IMR-90 (cell line): Measurements from ENCODE around the gene HSH2D. TPM values are rescaled to one million over a fixed set of nuclear protein-coding genes. Genes with fewer than 3 reads are reported as not detected.

Experiments used
- BHLHE40 ChIP-seq: fragments of 150-350 bp; IDR thresholded peaks from 2 replicates; pipeline ENCODE4 v1.6.1; 2016; ENCODE audit warnings: mild to moderate bottlenecking, low read depth, low read length
- CHD1 ChIP-seq: IDR thresholded peaks from 2 replicates; pipeline ENCODE4 v1.6.1; 2012; ENCODE audit warnings: low read depth, low read length, improper control_type of control experiment
- FOS ChIP-seq: fragments of 150-350 bp; IDR thresholded peaks from 2 replicates; pipeline ENCODE4 v1.6.1; 2016; ENCODE audit warnings: low read depth, low read length
- MAZ ChIP-seq: IDR thresholded peaks from 2 replicates; pipeline ENCODE4 v1.6.1; 2012; ENCODE audit warnings: low read depth, mild to moderate bottlenecking, low read length, improper control_type of control experiment, moderate library complexity, borderline replicate concordance
- MXI1 ChIP-seq: IDR thresholded peaks from 2 replicates; pipeline ENCODE4 v1.6.1; 2012; ENCODE audit warnings: low read depth, mild to moderate bottlenecking, low read length, moderate library complexity, borderline replicate concordance
- POLR2A ChIP-seq: IDR thresholded peaks from 2 replicates; pipeline ENCODE4 v1.6.1; 2012; ENCODE audit warnings: mild to moderate bottlenecking, low read depth, low read length
- RAD21 ChIP-seq: IDR thresholded peaks from 2 replicates; pipeline ENCODE4 v1.6.1; 2012; ENCODE audit warnings: low read length, improper control_type of control experiment
- RCOR1 ChIP-seq: IDR thresholded peaks from 2 replicates; pipeline ENCODE4 v1.6.1; 2012; ENCODE audit warnings: mild to moderate bottlenecking, low read length, improper control_type of control experiment; ENCODE audit not compliant: insufficient replicate concordance
- RFX5 ChIP-seq: IDR thresholded peaks from 2 replicates; pipeline ENCODE4 v1.8.0; 2012; ENCODE audit warnings: low read depth, mild to moderate bottlenecking, low read length, moderate library complexity
- polyA plus RNA-seq, 3 experiments: library from polyadenylated mRNA; depleted of rRNA; stranded (reverse); fragments of >200 nt; gene quantifications; 2 replicates each; pipeline ENCODE4 v1.2.3, GENCODE V29; 2012; ENCODE audit warnings: low replicate concordance in 1 of 3
- total RNA-seq: library from RNA; depleted of rRNA; stranded (reverse); fragments of >200 nt; gene quantifications from 2 replicates; pipeline ENCODE4 v1.2.3, GENCODE V29; 2012

HSH2D gene
- total and polyA plus RNA-seq, 2 of the 4 experiments (the other 2 are of a cell fraction): not detected

DNA sequence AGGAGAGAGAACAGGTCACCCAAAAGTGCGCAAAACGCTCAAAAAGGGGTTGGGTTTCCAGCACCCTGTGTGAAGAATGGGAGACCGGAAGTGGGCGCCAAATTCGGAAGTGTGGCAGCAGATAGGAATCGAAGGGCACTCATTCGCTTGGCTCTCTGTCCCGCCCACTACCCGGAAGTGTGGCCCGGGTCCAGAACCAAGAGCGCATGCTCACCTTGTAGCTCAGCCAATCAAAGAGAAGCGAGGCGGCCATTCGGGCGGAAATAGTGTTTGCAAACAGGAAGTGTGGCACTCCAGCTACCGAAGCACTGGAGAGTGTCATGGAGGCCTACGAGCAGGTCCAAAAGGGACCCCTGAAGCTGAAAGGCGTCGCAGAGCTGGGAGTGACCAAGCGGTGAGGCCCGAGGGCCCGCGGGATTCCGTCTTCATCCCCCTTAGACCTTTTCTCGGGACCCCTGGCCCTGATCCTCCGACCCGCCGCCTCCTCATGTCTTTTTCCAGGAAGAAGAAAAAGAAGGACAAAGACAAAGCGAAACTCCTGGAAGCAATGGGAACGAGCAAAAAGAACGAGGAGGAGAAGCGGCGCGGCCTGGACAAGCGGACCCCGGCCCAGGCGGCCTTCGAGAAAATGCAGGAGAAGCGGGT is 41.8 kb downstream of the HSH2D start, which contains the start of gene FAM32A (continued):
- no peak for TF ChIP-seq BHLHE40
- no peak for TF ChIP-seq RCOR1
- TF ChIP-seq POLR2A: peak; percentile 92
- TF ChIP-seq RAD21: no peak
- no peak for TF ChIP-seq FOS
- no peak for TF ChIP-seq CHD1
- TF ChIP-seq MAZ: 0 out of 2 replicates have a peak, but pooled peaks have one; percentile 29
- peak; percentile 64; the same call in 1 of the 2 replicates for TF ChIP-seq MXI1
- no peak for TF ChIP-seq RFX5
